BJ (cell line): ENCODE measurements around the gene LEMD2. TPM values are rescaled to one million over a fixed set of nuclear protein-coding genes. Genes with fewer than 3 reads are reported as not detected.
A peak's percentile ranks its signal among the peaks of the same experiment; 100 is the strongest.

ENCODE experiments used
- CTCF ChIA-PET: fragments of 350-600 bp; formaldehyde crosslinking; extraction: SDS; loops from one replicate; lab custom pipeline; 2021; ENCODE audit warnings: antibody characterized with exemption, inconsistent platforms; lab: Yijun Ruan, JAX
- POLR2A ChIA-PET: fragments of 300-600 bp; sonication (Branson Sonifier 250); formaldehyde crosslinking; extraction: SDS; loops from one replicate; lab custom pipeline; 2021; ENCODE audit warnings: antibody characterized with exemption; lab: Charles Lee
- DNase-seq: peaks from one replicate; pipeline ENCODE4 v3.0.0-alpha.2; 2011; ENCODE audit warnings: low read depth
- H3K27me3 ChIP-seq: 2 replicates; pipeline ENCODE4 v1.6.0; 2011; ENCODE audit warnings: low read length; ENCODE audit not compliant: control insufficient read depth, insufficient read depth
- H3K36me3 ChIP-seq: 2 replicates; pipeline ENCODE4 v1.5.1; 2011; ENCODE audit warnings: low read length; ENCODE audit not compliant: control insufficient read depth, insufficient read depth
- H3K4me3 ChIP-seq: 2 replicates; pipeline ENCODE4 v1.5.1; 2011; ENCODE audit warnings: low read depth, mild to moderate bottlenecking, control low read depth, low read length
- CTCF ChIP-seq: IDR thresholded peaks from 2 replicates; pipeline ENCODE4 v1.5.1; 2011; ENCODE audit warnings: low read depth, mild to moderate bottlenecking, control low read depth, inconsistent platforms, low read length, moderate library complexity; ENCODE audit not compliant: insufficient read depth
- polyA plus RNA-seq: library from polyadenylated mRNA; depleted of rRNA; stranded (reverse); fragments of >200 nt; gene quantifications from 2 replicates; pipeline ENCODE4 v1.2.3, GENCODE V29; 2011

The LEMD2 gene
- polyA plus RNA-seq, 1 experiment, result 59.8 TPM

- TF ChIP-seq CTCF, result peak; percentile 27; the same call in 1 of the 2 replicates
- ChIA-PET POLR2A (no interaction called here), CTCF (no interaction called here)
- Histone ChIP-seq H3K4me3 (no peak overlapping the region), H3K36me3 (no peaks in the 10 kb centered on the region), H3K27me3 (peaks cover 12% of the 10 kb centered on the region)
- DNase-seq, result no peak
Measured at GRCh38 chr6:33822575-33823395, 33.9 kb upstream of the LEMD2 start.

- TF ChIP-seq CTCF, result no peak
- DNase-seq, result no peak
- ChIA-PET POLR2A (no interaction called here), CTCF (interaction anchor here (1.0 kb wide), 1 partner anchor 50 kb away, joined by 3 read pairs; no protein-coding TSS in a partner anchor)
- H3K27me3 ChIP-seq, result peaks cover 17% of the 10 kb centered on the region
- no peaks in the 10 kb centered on the region for H3K36me3 ChIP-seq
- H3K4me3 ChIP-seq, result no peak overlapping the region
Measured at GRCh38 chr6:33820784-33821520, 32.0 kb upstream of the LEMD2 start.

GRCh38 chr6:33820243-33820642 is 31.3 kb upstream of the LEMD2 start:
- Histone ChIP-seq H3K36me3 (no peaks in the 10 kb centered on the region), H3K27me3 (peaks cover 20% of the 10 kb centered on the region), H3K4me3 (no peak overlapping the region)
- POLR2A ChIA-PET, result no interaction called here
- DNase-seq, result no peak
- no peak for TF ChIP-seq CTCF
- CTCF ChIA-PET, result interaction anchor here (1.0 kb wide), 1 partner anchor 49 kb away, joined by 3 read pairs; no protein-coding TSS in a partner anchor

- no peak for TF ChIP-seq CTCF
Measured at GRCh38 chr6:33819021-33819420, 30.1 kb upstream of the LEMD2 start.

GRCh38 chr6:33818293-33818692 is 29.4 kb upstream of the LEMD2 start:
- POLR2A ChIA-PET, result no interaction called here
- CTCF ChIA-PET, result interaction anchor here (1.2 to 1.3 kb wide), 2 partner anchors 9 to 22 kb away, joined by 3 read pairs; no protein-coding TSS in a partner anchor
- Histone ChIP-seq H3K27me3 (peaks cover 20% of the 10 kb centered on the region), H3K36me3 (no peaks in the 10 kb centered on the region), H3K4me3 (no peak overlapping the region)
- no peak for TF ChIP-seq CTCF
- DNase-seq, result no peak

More at GRCh38 chr6:33819021-33819420, 30.1 kb upstream of the LEMD2 start:
- Histone ChIP-seq H3K36me3 (no peaks in the 10 kb centered on the region), H3K27me3 (peaks cover 20% of the 10 kb centered on the region), H3K4me3 (no peak overlapping the region)
- ChIA-PET CTCF (interaction anchor here (0.7 to 1.3 kb wide), 2 partner anchors 21 to 325 kb away, joined by 3 read pairs; no protein-coding TSS in a partner anchor), POLR2A (no interaction called here)
- no peak for DNase-seq
